Mesodermal cell (in vitro differentiated cells): ENCODE measurements around the gene SEMA6A.

Experiments used
- H3K27ac ChIP-seq: 2 replicates; pipeline ENCODE4 v1.7.0; 2013; ENCODE audit warnings: mild to moderate bottlenecking, low read depth, low read length, moderate library complexity; ENCODE audit not compliant: severe bottlenecking
- H3K36me3 ChIP-seq: 2 replicates; pipeline ENCODE4 v1.7.1; 2013; ENCODE audit warnings: mild to moderate bottlenecking, low read length, moderate library complexity; ENCODE audit not compliant: control insufficient read depth, insufficient read depth
- H3K4me1 ChIP-seq: one replicate; pipeline ENCODE4 v1.7.1; 2013; ENCODE audit warnings: mild to moderate bottlenecking, low read length; ENCODE audit not compliant: insufficient read depth, control insufficient read depth, poor library complexity, severe bottlenecking
- H3K4me3 ChIP-seq: 2 replicates; pipeline ENCODE4 v1.7.0; 2013; ENCODE audit warnings: low read length, control low read depth, mild to moderate bottlenecking; ENCODE audit not compliant: insufficient read depth, poor library complexity, severe bottlenecking; ENCODE audit errors: extremely low read depth
- H3K9me3 ChIP-seq: 2 replicates; pipeline ENCODE4 v1.7.1; 2013; ENCODE audit warnings: mild to moderate bottlenecking, low read length, moderate library complexity; ENCODE audit not compliant: control insufficient read depth
- WGBS, 2 experiments: methylation state at CpG; one replicate each; pipeline ENCODE4 v1.1.5; 2013; ENCODE audit warnings: missing lambda C conversion rate in 2 of 2; ENCODE audit not compliant: insufficient coverage in 2 of 2; 5-methylcytosine and 5-hydroxymethylcytosine counted together

SEMA6A gene

DNA sequence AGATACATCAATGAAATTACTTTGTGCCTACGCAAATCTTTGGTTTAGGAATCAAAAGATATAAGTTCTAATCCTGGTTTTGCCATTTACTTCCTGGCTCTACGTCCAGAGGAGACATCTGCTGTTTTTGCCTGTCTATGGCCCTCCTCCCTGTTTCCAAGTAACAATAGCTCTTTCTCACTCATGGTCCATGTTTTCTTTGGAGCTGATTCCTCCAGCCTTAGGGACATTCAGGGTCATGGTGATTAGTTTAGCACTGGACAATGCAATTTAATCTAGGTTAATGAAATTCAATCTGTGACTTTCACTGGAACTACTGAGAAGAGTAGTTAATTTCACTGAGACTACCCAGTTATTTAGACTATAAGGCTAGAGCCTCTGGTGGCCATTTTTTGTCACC lies 170.6 kb downstream of the SEMA6A start:
- H3K4me3 ChIP-seq = no peak overlapping the region
- H3K4me1 ChIP-seq = no peaks in the 10 kb centered on the region
- H3K9me3 ChIP-seq = no peaks in the 10 kb centered on the region
- H3K27ac ChIP-seq = no peak overlapping the region
- H3K36me3 ChIP-seq = no peaks in the 10 kb centered on the region
- 75% methylated on average over 2 of the region's 2 CpGs; no CpG with 5 or more reads in 1 of the 2 experiments for WGBS, 2 experiments

DNA sequence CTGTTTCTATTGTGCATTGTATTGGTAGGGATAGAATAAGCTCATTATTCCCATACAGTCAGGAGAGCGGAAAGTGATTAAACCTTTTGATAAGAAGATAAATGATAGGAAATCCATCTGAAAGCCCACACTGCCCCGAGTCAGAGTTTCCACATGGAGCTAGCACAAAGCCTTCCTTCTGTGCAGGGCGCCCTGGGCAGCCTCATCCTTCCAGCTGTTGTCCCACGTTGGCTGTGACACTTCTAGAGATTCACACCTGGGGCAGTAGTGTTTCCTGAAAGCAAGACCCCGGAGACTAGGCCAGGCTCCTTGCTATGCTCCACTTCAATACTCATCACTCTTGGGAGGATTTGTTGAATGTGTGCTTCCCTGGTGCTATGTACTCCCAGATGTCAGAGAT lies 172.4 kb downstream of the SEMA6A start:
- H3K36me3 ChIP-seq = no peaks in the 10 kb centered on the region
- H3K27ac ChIP-seq = no peak overlapping the region
- H3K9me3 ChIP-seq = no peaks in the 10 kb centered on the region
- H3K4me1 ChIP-seq = no peaks in the 10 kb centered on the region
- 83 to 88% methylated on average over 2 to 4 of the region's 5 CpGs for WGBS, 2 experiments
- H3K4me3 ChIP-seq = no peak overlapping the region

DNA sequence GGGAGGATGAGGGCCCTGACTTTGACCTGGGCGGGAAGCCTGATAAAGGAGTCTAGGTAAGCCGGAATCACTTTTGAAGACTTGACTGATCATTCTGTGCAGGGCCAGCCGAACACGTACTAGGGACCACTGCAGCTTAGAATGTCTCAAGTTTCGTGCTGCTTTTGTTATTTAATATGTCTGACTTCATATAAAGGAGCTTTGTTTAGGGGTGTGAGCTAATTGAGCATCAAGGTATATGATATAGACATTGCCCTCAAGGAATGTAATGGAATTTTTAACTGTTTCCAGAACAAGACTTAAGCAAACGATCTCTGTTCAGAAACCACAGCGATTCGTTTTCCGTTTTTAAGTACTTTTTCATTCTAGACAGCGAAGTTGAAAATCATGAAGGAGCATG lies 173.0 kb downstream of the SEMA6A start:
- Histone ChIP-seq H3K9me3 (no peaks in the 10 kb centered on the region), H3K27ac (no peak overlapping the region), H3K36me3 (no peaks in the 10 kb centered on the region), H3K4me1 (no peaks in the 10 kb centered on the region), H3K4me3 (no peak overlapping the region)
- WGBS, 2 experiments = 87 to 90% methylated on average over 10 of the region's 10 CpGs

DNA sequence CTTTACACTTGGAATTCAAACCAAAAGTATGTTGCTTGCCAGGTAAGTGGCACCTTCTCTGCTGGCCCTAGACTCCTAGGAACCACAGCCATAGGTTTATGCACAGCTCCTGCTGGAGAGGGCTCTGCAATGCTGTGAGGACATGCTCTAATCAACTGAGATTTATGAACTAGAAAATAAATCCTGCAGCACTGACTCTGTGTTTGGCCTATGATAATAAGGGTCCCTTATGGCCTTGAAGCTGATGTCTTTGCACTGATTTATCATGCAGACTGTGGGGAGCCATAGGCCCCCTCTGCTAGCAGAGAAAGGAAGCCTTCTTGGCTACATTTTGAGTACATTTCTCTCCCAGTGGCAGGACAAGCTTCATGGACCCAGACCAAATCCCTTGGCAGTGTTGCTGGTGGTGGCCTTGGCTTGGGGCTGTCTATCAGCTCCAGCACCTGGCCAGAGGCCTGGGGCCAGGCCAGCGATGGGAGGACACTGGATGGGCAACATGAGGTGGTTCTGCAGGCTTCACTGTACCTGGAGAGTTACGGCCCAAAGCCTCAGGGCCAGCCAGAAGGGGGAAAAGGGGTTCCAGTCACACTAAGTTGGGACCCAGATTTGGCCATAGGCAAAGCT lies 178.0 kb downstream of the SEMA6A start:
- H3K36me3 ChIP-seq = no peaks in the 10 kb centered on the region
- H3K9me3 ChIP-seq = no peaks in the 10 kb centered on the region
- H3K4me1 ChIP-seq = peaks cover 7% of the 10 kb centered on the region
- H3K27ac ChIP-seq = no peak overlapping the region
- H3K4me3 ChIP-seq = no peak overlapping the region
- 83 to 89% methylated on average over 2 of the region's 2 CpGs for WGBS, 2 experiments

DNA sequence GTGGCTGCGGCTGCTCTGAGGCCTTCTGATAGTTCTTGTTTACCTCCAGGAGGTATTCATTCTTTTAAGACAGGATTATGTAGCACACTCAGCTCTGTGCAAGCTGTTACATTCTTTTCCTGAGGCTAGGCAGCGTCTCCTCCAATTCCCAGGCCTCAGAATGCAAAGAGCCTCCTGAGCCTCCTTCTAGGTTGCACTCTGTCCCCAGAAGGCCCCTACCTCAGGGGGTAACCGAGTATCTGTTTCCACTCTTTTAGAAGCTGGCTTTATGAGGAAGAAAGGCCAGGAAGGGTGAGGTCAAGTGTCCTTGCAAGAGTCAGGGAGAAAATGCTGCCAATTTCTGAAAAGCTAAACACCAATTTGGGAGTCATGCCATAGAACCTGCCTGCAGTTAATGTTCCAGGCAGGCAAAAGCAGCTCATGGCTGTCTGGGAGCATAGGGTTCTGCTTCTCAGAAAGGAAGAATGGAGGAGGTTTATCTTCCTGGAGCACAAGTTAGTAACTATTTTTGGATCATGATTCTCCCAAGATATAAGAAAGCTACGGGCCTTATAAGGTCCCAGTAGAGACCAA lies 178.9 kb downstream of the SEMA6A start:
- Histone ChIP-seq H3K36me3 (no peaks in the 10 kb centered on the region), H3K27ac (peak overlapping the region; percentile 23), H3K4me3 (no peak overlapping the region), H3K9me3 (no peaks in the 10 kb centered on the region), H3K4me1 (peaks cover 7% of the 10 kb centered on the region)
- WGBS, 2 experiments = 74 to 90% methylated on average over 2 to 4 of the region's 4 CpGs

DNA sequence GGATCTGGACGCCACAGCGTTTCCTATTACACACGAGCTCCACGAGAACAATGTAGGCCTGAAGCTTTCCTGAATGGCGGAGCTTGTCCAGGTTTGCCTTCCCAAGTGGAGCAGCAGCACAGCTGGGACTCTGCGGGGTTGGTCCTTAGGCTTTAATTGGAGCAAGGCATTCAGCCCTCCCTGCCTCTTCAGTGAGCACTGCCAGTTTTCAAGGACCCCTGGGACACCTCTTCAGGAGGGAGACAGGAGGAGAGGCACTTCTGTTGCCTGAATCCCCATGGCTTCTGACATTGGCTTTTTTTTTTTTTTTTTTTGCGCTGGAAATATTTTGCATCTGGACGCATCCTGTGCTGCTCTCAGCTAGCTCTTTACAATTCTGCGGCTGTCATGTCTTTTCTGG lies 179.4 kb downstream of the SEMA6A start:
- 93% methylated on average over 7 of the region's 9 CpGs for WGBS, 2 experiments
- Histone ChIP-seq H3K9me3 (no peaks in the 10 kb centered on the region), H3K4me1 (peaks cover 7% of the 10 kb centered on the region), H3K36me3 (no peaks in the 10 kb centered on the region), H3K27ac (no peak overlapping the region), H3K4me3 (no peak overlapping the region)

DNA sequence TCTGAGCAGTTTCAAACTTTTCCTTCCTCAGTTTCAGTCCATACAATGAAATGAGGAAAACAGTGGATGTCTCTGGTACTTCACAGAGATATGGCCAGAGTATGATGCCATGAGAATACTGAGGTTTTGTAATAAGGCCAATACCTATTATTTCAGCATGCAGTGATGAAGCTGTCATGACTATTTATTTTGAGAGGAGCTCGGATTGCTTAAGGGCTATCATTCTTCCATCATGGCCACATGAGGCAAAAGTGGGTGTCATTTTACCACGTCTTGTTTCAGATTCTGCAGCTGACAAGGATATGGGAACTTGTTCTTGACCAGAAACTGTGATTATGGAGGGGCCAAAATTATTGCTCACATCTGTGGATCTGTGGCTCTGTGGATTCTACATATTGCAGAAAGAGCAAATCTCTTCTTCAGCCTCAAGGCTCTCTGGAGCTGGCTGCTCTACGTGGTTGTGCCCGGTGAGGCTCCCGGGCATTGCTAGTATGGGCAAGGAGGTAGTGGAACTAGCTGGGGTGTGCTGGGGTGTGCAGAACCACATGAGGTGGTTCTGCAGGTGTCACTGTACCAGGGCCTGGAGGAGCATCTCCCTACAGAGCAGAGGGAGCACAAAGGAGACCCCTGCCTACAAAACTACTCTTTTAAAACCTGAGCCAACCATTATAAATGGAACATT lies 180.3 kb downstream of the SEMA6A start:
- peaks cover 7% of the 10 kb centered on the region for H3K4me1 ChIP-seq
- H3K27ac ChIP-seq = no peak overlapping the region
- H3K9me3 ChIP-seq = no peaks in the 10 kb centered on the region
- 85 to 100% methylated on average over 2 to 4 of the region's 5 CpGs for WGBS, 2 experiments
- no peaks in the 10 kb centered on the region for H3K36me3 ChIP-seq
- no peak overlapping the region for H3K4me3 ChIP-seq
